K562 (cell line): ENCODE data around the gene OPRM1. TPM values are rescaled to one million over a fixed set of nuclear protein-coding genes. Genes with fewer than 3 reads are reported as not detected.

ENCODE experiments used
- ATAC-seq: fragments of 200-7000 bp; cut with Tn5 transposase; 3 replicates; pipeline ENCODE4 v1.9.1; 2020; ENCODE audit warnings: moderate library complexity
- BruUV-seq: library from RNA; stranded (reverse); fragments of 400-500 nt; replicated peaks from 2 replicates; lab custom pipeline; 2021; lab: Mats Ljungman, UMichigan
- CTCF ChIA-PET: fragments of 300-600 bp; formaldehyde crosslinking; extraction: SDS; loops from one replicate; lab custom pipeline; 2021; ENCODE audit warnings: low intra/inter-chr PET ratio; lab: Yijun Ruan, JAX
- POLR2A ChIA-PET: fragments of 300-600, 350-650 bp; sonication (Branson Sonifier 250); formaldehyde crosslinking; extraction: SDS; loops from one replicate; lab custom pipeline; 2021; ENCODE audit warnings: antibody characterized with exemption, inconsistent platforms; lab: Yijun Ruan, JAX
- DNase-seq, 4 experiments: peaks; one replicate each; pipeline versions ENCODE4 v3.0.0 to v3.0.0-alpha.2; 2011 to 2018; ENCODE audit warnings: low spot score in 3 of 4, mixed read lengths in 3 of 4; ENCODE audit errors: extremely low read depth in 1 of 4
- FAIRE-seq: peaks from 2 replicates; lab custom pipeline; 2011; peaks lifted over from hg19 to GRCh38; lab: Jason Lieb, UNC
- H2AFZ ChIP-seq: 2 replicates; pipeline ENCODE4 v1.6.0; 2011; ENCODE audit warnings: low read depth, low read length, control low read depth, inconsistent platforms
- H3K27ac ChIP-seq: fragments of 200-600 bp; 3 replicates; pipeline ENCODE4 v1.8.0; 2011; ENCODE audit warnings: low read depth, mild to moderate bottlenecking, control low read depth, inconsistent platforms, low read length, moderate library complexity, mixed read lengths; ENCODE audit errors: extremely low read depth
- H3K27me3 ChIP-seq, 2 experiments: fragments of 300-600 bp in 1 of 2; 2 replicates in 1 of 2; 3 replicates in 1 of 2; pipeline versions ENCODE4 v1.6.0 to v1.8.0; 2011; ENCODE audit warnings: inconsistent platforms in 2 of 2, low read length in 2 of 2, mild to moderate bottlenecking in 1 of 2, mixed read lengths in 1 of 2, moderate library complexity in 1 of 2; ENCODE audit not compliant: control insufficient read depth in 2 of 2, insufficient read depth in 2 of 2
- H3K36me3 ChIP-seq: fragments of 300-600 bp; 3 replicates; pipeline ENCODE4 v1.8.0; 2011; ENCODE audit warnings: mild to moderate bottlenecking, low read length, inconsistent platforms; ENCODE audit not compliant: control insufficient read depth, insufficient read depth
- H3K4me1 ChIP-seq, 2 experiments: fragments of 200-600 bp in 1 of 2; replicated peaks in 1 of 2; 2 replicates in 1 of 2; 3 replicates in 1 of 2; pipeline versions ENCODE4 v1.5.1 to v1.8.0; 2011; ENCODE audit warnings: inconsistent platforms in 2 of 2, low read length in 2 of 2, mild to moderate bottlenecking in 1 of 2, mixed read lengths in 1 of 2, moderate library complexity in 1 of 2; ENCODE audit not compliant: control insufficient read depth in 2 of 2, insufficient read depth in 2 of 2
- H3K4me2 ChIP-seq: 2 replicates; pipeline ENCODE4 v1.6.1; 2011; ENCODE audit warnings: low read length, control low read depth, inconsistent platforms, mixed read lengths; ENCODE audit not compliant: insufficient read depth
- H3K4me3 ChIP-seq: fragments of 200-600 bp; sonication (generic), shearing (Covaris generic); 2 replicates; pipeline ENCODE4 v1.5.1; 2016; ENCODE audit warnings: control low read depth, inconsistent platforms
- H3K79me2 ChIP-seq: fragments of 200-600 bp; 3 replicates; pipeline ENCODE4 v1.8.0; 2011; ENCODE audit warnings: low read length, inconsistent platforms; ENCODE audit not compliant: control insufficient read depth, insufficient read depth
- H3K9ac ChIP-seq, 2 experiments: 2 replicates each; pipeline versions ENCODE4 v1.6.0 to v1.6.1; 2011; ENCODE audit warnings: low read depth in 2 of 2, low read length in 2 of 2, control low read depth in 1 of 2, inconsistent platforms in 1 of 2, mild to moderate bottlenecking in 1 of 2, mixed read lengths in 1 of 2; ENCODE audit not compliant: insufficient read depth in 1 of 2
- H3K9me1 ChIP-seq: one replicate; pipeline ENCODE4 v1.6.0; 2011; ENCODE audit warnings: inconsistent platforms, mild to moderate bottlenecking, low read length, moderate library complexity; ENCODE audit not compliant: control insufficient read depth, insufficient read depth
- H3K9me3 ChIP-seq: replicated peaks from 2 replicates; pipeline ENCODE4 v1.5.1; 2011; ENCODE audit warnings: low read depth, low read length, inconsistent platforms; ENCODE audit not compliant: control insufficient read depth, insufficient read depth
- H4K20me1 ChIP-seq: replicated peaks from 2 replicates; pipeline ENCODE4 v1.6.1; 2011; ENCODE audit warnings: low read length, inconsistent platforms, mixed read lengths; ENCODE audit not compliant: control insufficient read depth, insufficient read depth
- BRCA1 ChIP-seq, 2 experiments: fragments of 450-650 bp in 1 of 2; sonication (generic) in 1 of 2; formaldehyde crosslinking in 1 of 2; IDR thresholded peaks; 2 replicates each; pipeline versions ENCODE4 v1.5.0 to v1.6.1; 2017 to 2020; ENCODE audit warnings: mild to moderate bottlenecking in 1 of 2, missing genetic modification reagents in 1 of 2
- PTBP1 ChIP-seq: fragments of 200-400 bp; formaldehyde crosslinking; IDR thresholded peaks from 2 replicates; pipeline ENCODE4 v1.6.1; 2017; ENCODE audit warnings: low read depth, low read length
- RCOR1 ChIP-seq, 2 experiments: IDR thresholded peaks; 2 replicates each; pipeline ENCODE4 v1.6.1; 2012; ENCODE audit warnings: low read depth in 2 of 2, low read length in 2 of 2, borderline replicate concordance in 1 of 2, improper control_type of control experiment in 1 of 2
- SAP30 ChIP-seq: fragments of 200-600 bp; sonication (generic); IDR thresholded peaks from 2 replicates; pipeline ENCODE4 v1.6.1; 2012; ENCODE audit warnings: borderline replicate concordance, low read depth, mild to moderate bottlenecking, moderate library complexity, low read length, control low read depth, inconsistent platforms; ENCODE audit not compliant: insufficient read depth, poor library complexity, severe bottlenecking
- SMAD2 ChIP-seq: fragments of 150-350 bp; IDR thresholded peaks from 2 replicates; pipeline ENCODE4 v1.6.1; 2014; ENCODE audit warnings: low read depth, mild to moderate bottlenecking, low read length
- TFAM ChIP-seq: fragments of 250-450 bp; sonication (Bioruptor Pico); conservative IDR thresholded peaks from 2 replicates; pipeline ENCODE4 v1.5.0; 2021; ENCODE audit warnings: mild to moderate bottlenecking, moderate library complexity
- YBX1 ChIP-seq: fragments of 450-650 bp; IDR thresholded peaks from 2 replicates; pipeline ENCODE4 v1.7.1; 2016; ENCODE audit warnings: mild to moderate bottlenecking
- ZKSCAN1 ChIP-seq: fragments of 150-350 bp; IDR thresholded peaks from 2 replicates; pipeline ENCODE4 v1.6.1; 2016; ENCODE audit warnings: low read depth, low read length
- ZNF140 ChIP-seq: fragments of 250-450 bp; sonication (Bioruptor Pico); IDR thresholded peaks from 2 replicates; pipeline ENCODE4 v1.8.0; 2021; ENCODE audit warnings: moderate library complexity, mild to moderate bottlenecking, inconsistent platforms
- ZNF707 ChIP-seq: fragments of 250-450 bp; sonication (Bioruptor Pico); conservative IDR thresholded peaks from 2 replicates; pipeline ENCODE4 v1.8.0; 2022; ENCODE audit warnings: inconsistent platforms, mild to moderate bottlenecking, moderate library complexity
- ZNF830 ChIP-seq: fragments of 250-450 bp; sonication (Bioruptor Pico); IDR thresholded peaks from 2 replicates; pipeline ENCODE4 v1.5.0; 2021; ENCODE audit warnings: mild to moderate bottlenecking
- WGBS: fragments of 100-300 bp; shearing (Covaris generic); methylation state at CpG from one replicate; pipeline ENCODE4 v1.1.6; 2016; ENCODE audit warnings: low coverage, mixed read lengths; ENCODE audit not compliant: insufficient coverage; ENCODE audit errors: missing lambda C conversion rate; 5-methylcytosine and 5-hydroxymethylcytosine counted together
- in situ Hi-C: fragments of 300-500 bp; cut with MboI; formaldehyde crosslinking; loops from 4 replicates; pipeline ENCODE4 v1.15.0; 2018; ENCODE audit warnings: inconsistent platforms, mixed read lengths
- intact Hi-C: fragments of 100-400 bp; cut with micrococcal nuclease; formaldehyde crosslinking; loops from 2 replicates; pipeline ENCODE4 v1.14.2; 2022
- polyA plus RNA-seq, 8 experiments: library from polyadenylated mRNA; depleted of rRNA in 4 of 8; stranded (reverse) in 5 of 8; unstranded in 3 of 8; fragments of >200 nt; fragmentation: Nextera tagmentation in 2 of 8; fragmentation: Illumina TruSeq in 1 of 8; extraction: Ambion mirVana in 2 of 8; extraction: Trizol in 1 of 8; gene quantifications; 2 replicates each; pipeline versions ENCODE4 v1.2.1 to v1.2.3, GENCODE V29; 2011 to 2014; ENCODE audit warnings: inconsistent platforms in 1 of 8, missing spikeins in 1 of 8
- total RNA-seq, 7 experiments: library from RNA; depleted of rRNA in 6 of 7; stranded (reverse); fragments of >200 nt in 6 of 7; fragmentation: Illumina TruSeq in 2 of 7; extraction: Trizol in 2 of 7; gene quantifications; 2 replicates each; pipeline versions ENCODE4 v1.2.1 to v1.2.3, GENCODE V29; 2011 to 2021; ENCODE audit warnings: low replicate concordance in 1 of 7
- TF ChIP-seq, protein P1 (sequence below): fragments of 250-450 bp; sonication (Bioruptor Pico); IDR thresholded peaks from 2 replicates; pipeline ENCODE4 v1.4.0; 2020; ENCODE audit warnings: mild to moderate bottlenecking, moderate library complexity
- TF ChIP-seq, protein P2 (sequence below): fragments of 450-650 bp; IDR thresholded peaks from 2 replicates; pipeline ENCODE4 v1.6.1; 2017; ENCODE audit warnings: antibody characterized with exemption, mild to moderate bottlenecking
- TF ChIP-seq, protein P3 (sequence below): sonication (generic); formaldehyde crosslinking; IDR thresholded peaks from 2 replicates; pipeline ENCODE4 v1.8.1; 2023; ENCODE audit warnings: mild to moderate bottlenecking, missing genetic modification reagents

The OPRM1 gene
- total and polyA plus RNA-seq, 9 of the 15 experiments (the other 6 are each of a cell fraction or from before 2014, with no cell fraction given) = not detected

DNA sequence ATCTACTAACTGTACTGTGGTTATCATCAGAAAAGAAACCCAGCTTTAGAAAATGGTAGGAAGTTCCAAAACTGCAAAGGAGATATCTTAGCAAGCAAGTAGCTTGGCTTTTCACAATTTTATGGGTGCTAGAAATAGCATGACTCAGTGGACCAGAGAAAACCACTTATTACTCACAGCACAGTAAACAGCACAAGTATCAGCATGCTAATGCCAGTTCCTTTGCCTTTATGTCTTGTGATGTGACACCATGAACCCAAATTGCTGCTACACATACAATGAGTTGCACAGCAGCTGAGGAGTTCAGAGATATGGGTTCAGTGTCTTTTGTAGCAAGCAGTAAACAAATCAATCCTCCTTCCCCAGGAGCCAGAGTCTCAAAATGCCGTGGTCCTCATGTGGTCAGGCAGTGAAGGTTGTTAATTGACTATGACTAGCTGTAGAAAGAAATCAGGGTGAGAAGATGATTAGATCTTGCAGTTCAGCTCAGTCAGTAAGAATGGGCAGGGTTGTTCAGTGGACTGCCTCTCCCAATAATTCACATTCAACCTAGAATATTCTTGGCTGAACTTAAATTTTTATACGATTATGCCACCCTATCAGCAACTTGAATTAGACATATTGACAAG, 73.3 kb downstream of the OPRM1 start:
- Histone ChIP-seq H3K9me3 (no peaks in the 10 kb centered on the region), H3K9me1 (no peaks in the 10 kb centered on the region), H3K27ac (no peak overlapping the region), H2AFZ (no peak overlapping the region), H3K4me2 (no peak overlapping the region), H3K36me3 (no peaks in the 10 kb centered on the region), H3K4me3 (no peak overlapping the region), H3K4me1 (no peaks in the 10 kb centered on the region), H4K20me1 (no peaks in the 10 kb centered on the region), H3K27me3 (no peaks in the 10 kb centered on the region), H3K9ac (no peak overlapping the region), H3K79me2 (no peaks in the 10 kb centered on the region)
- ChIA-PET CTCF (no interaction called here), POLR2A (no interaction called here)
- FAIRE-seq (no peak), ATAC-seq (no peak), DNase-seq (no peak)
- intact Hi-C loops (no loop called here), in situ Hi-C loops (no loop called here)
- BruUV-seq = no TSS peak
- WGBS = 0% methylated on average over 2 of the region's 2 CpGs
- TF ChIP-seq PTBP1 (no peak), BRCA1 (IDR thresholded peaks at IDR 0.05) (no peak), BRCA1 (CRISPR knock-in tag; IDR thresholded peaks at IDR 0.05) (no peak), TFAM (CRISPR knock-in tag) (no peak), ZNF140 (CRISPR knock-in tag) (no peak), YBX1 (no peak), SMAD2 (no peak), ZNF707 (CRISPR knock-in tag) (no peak), RCOR1 (IDR thresholded peaks at IDR 0.05; ENCODE audit: borderline replicate concordance in 1 of 2, low read depth in 2 of 2, low read length in 2 of 2) (no peak), SAP30 (no peak), ZKSCAN1 (no peak), ZNF830 (CRISPR knock-in tag) (no peak)
- TF ChIP-seq, protein P1, sequence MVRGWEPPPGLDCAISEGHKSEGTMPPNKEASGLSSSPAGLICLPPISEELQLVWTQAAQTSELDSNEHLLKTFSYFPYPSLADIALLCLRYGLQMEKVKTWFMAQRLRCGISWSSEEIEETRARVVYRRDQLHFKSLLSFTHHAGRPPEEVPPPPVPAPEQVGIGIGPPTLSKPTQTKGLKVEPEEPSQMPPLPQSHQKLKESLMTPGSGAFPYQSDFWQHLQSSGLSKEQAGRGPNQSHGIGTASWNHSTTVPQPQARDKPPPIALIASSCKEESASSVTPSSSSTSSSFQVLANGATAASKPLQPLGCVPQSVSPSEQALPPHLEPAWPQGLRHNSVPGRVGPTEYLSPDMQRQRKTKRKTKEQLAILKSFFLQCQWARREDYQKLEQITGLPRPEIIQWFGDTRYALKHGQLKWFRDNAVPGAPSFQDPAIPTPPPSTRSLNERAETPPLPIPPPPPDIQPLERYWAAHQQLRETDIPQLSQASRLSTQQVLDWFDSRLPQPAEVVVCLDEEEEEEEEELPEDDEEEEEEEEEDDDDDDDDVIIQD = no peak
- TF ChIP-seq, protein P2, sequence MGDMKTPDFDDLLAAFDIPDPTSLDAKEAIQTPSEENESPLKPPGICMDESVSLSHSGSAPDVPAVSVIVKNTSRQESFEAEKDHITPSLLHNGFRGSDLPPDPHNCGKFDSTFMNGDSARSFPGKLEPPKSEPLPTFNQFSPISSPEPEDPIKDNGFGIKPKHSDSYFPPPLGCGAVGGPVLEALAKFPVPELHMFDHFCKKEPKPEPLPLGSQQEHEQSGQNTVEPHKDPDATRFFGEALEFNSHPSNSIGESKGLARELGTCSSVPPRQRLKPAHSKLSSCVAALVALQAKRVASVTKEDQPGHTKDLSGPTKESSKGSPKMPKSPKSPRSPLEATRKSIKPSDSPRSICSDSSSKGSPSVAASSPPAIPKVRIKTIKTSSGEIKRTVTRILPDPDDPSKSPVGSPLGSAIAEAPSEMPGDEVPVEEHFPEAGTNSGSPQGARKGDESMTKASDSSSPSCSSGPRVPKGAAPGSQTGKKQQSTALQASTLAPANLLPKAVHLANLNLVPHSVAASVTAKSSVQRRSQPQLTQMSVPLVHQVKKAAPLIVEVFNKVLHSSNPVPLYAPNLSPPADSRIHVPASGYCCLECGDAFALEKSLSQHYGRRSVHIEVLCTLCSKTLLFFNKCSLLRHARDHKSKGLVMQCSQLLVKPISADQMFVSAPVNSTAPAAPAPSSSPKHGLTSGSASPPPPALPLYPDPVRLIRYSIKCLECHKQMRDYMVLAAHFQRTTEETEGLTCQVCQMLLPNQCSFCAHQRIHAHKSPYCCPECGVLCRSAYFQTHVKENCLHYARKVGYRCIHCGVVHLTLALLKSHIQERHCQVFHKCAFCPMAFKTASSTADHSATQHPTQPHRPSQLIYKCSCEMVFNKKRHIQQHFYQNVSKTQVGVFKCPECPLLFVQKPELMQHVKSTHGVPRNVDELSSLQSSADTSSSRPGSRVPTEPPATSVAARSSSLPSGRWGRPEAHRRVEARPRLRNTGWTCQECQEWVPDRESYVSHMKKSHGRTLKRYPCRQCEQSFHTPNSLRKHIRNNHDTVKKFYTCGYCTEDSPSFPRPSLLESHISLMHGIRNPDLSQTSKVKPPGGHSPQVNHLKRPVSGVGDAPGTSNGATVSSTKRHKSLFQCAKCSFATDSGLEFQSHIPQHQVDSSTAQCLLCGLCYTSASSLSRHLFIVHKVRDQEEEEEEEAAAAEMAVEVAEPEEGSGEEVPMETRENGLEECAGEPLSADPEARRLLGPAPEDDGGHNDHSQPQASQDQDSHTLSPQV = no peak
- TF ChIP-seq, protein P3, sequence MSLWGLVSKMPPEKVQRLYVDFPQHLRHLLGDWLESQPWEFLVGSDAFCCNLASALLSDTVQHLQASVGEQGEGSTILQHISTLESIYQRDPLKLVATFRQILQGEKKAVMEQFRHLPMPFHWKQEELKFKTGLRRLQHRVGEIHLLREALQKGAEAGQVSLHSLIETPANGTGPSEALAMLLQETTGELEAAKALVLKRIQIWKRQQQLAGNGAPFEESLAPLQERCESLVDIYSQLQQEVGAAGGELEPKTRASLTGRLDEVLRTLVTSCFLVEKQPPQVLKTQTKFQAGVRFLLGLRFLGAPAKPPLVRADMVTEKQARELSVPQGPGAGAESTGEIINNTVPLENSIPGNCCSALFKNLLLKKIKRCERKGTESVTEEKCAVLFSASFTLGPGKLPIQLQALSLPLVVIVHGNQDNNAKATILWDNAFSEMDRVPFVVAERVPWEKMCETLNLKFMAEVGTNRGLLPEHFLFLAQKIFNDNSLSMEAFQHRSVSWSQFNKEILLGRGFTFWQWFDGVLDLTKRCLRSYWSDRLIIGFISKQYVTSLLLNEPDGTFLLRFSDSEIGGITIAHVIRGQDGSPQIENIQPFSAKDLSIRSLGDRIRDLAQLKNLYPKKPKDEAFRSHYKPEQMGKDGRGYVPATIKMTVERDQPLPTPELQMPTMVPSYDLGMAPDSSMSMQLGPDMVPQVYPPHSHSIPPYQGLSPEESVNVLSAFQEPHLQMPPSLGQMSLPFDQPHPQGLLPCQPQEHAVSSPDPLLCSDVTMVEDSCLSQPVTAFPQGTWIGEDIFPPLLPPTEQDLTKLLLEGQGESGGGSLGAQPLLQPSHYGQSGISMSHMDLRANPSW (CRISPR knock-in tag) = no peak
